ENCODE results near the gene KAT8. TPM values are rescaled to one million over a fixed set of nuclear protein-coding genes. Genes with fewer than 3 reads are reported as not detected.

KAT8 gene
- total RNA-seq, 2 donors from 2014 or later, result 39.5 to 67.3 TPM

DNA sequence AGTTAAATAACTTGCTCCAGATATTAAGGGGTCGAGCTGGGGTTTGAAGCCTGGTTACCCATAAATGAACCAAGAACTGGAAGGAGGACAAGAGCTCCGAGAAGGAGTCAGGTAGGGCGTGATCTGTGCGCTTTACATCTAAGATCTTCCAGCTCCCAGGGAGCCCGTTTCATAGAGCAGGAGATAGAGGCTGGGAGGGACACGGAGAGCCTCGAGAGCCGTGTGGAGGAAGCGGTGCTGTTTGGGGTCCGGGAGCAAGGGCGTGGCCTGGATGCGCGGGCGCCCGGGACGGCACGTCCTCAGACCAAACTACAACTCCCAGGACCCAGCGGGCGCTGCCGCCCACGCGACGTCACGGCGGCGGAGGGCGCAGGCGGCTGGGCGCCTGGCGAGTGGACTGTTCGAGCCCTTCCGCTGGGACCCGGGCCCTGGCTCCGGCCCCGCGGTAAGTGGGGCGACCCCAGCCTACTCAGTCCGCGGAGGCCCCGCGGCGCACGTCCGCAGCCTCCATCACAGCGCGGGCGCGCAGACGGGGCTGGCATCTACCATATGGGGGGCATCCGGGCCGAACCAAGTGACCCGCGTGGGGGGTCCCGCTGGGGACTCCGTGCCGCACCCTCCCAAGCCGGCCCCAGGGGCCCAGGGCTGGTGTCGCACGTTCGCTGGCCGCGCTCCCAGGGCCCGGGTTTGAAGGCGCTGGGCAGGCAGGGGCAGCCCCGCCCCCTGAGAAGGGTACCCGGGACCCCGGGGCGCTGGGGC lies 9.2 kb upstream of the KAT8 start, which contains the start of gene BCKDK:
BCKDK (plus strand) TSS at position 352 of the 759 bp plus-strand sequence. CDS start 838 bp downstream, outside the sequence.
- no peaks in the 10 kb centered on the region for H3K9me3 Mint-ChIP-seq
- no peaks in the 10 kb centered on the region for H3K27me3 Mint-ChIP-seq
- ATAC-seq (peak; percentile 88 to 91), DNase-seq (ENCODE audit: low spot score) (peak; percentile 86)
- peaks cover 17 to 20% of the 10 kb centered on the region in 2 donors for H3K4me1 Mint-ChIP-seq (ENCODE audit: low read depth in 2 of 2)
- H3K4me3 Mint-ChIP-seq, result peak within 1 kb of the TSS; percentile 93
- no peaks in the 10 kb centered on the region for H3K36me3 Mint-ChIP-seq
- peak within 1 kb of the TSS; percentile 85 to 96 for H3K27ac Mint-ChIP-seq

GRCh38 chr16:31108794-31109558 lies 8.5 kb upstream of the KAT8 start:
- Mint-ChIP-seq H3K4me3 (peak overlapping the region; percentile 87), H3K4me1 (ENCODE audit: low read depth in 2 of 2) (peaks cover 17 to 20% of the 10 kb centered on the region in 2 donors), H3K27ac (peak overlapping the region; percentile 28 to 80), H3K27me3 (no peaks in the 10 kb centered on the region), H3K9me3 (no peaks in the 10 kb centered on the region), H3K36me3 (no peaks in the 10 kb centered on the region)
- ATAC-seq (no peak), DNase-seq (ENCODE audit: low spot score) (no peak)

DNA sequence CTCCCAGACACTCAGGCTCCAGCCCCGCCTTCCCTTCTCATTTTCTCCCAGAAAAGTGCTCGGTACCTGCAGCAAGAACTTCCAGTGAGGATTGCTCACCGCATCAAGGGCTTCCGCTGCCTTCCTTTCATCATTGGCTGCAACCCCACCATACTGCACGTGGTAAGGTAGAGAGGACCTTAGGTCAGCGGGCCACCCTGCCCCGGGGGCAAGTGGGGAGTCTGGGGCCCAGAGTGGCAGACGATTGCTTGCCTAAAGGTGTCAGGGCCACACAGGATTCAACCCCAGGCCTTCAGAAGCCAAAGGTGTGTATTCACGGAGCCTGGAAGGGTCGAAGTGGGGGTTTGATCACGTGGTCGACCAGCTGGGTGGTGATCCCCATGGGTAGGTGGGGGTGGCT lies 7.8 kb upstream of the KAT8 start:
- peak overlapping the region; percentile 87 for H3K4me3 Mint-ChIP-seq
- H3K4me1 Mint-ChIP-seq (ENCODE audit: low read depth in 2 of 2), result peaks cover 17 to 20% of the 10 kb centered on the region in 2 donors
- DNase-seq (ENCODE audit: low spot score) (no peak), ATAC-seq (no peak)
- peak overlapping the region; percentile 28 to 80 for H3K27ac Mint-ChIP-seq
- no peaks in the 10 kb centered on the region for H3K27me3 Mint-ChIP-seq
- H3K9me3 Mint-ChIP-seq, result no peaks in the 10 kb centered on the region
- H3K36me3 Mint-ChIP-seq, result no peaks in the 10 kb centered on the region

DNA sequence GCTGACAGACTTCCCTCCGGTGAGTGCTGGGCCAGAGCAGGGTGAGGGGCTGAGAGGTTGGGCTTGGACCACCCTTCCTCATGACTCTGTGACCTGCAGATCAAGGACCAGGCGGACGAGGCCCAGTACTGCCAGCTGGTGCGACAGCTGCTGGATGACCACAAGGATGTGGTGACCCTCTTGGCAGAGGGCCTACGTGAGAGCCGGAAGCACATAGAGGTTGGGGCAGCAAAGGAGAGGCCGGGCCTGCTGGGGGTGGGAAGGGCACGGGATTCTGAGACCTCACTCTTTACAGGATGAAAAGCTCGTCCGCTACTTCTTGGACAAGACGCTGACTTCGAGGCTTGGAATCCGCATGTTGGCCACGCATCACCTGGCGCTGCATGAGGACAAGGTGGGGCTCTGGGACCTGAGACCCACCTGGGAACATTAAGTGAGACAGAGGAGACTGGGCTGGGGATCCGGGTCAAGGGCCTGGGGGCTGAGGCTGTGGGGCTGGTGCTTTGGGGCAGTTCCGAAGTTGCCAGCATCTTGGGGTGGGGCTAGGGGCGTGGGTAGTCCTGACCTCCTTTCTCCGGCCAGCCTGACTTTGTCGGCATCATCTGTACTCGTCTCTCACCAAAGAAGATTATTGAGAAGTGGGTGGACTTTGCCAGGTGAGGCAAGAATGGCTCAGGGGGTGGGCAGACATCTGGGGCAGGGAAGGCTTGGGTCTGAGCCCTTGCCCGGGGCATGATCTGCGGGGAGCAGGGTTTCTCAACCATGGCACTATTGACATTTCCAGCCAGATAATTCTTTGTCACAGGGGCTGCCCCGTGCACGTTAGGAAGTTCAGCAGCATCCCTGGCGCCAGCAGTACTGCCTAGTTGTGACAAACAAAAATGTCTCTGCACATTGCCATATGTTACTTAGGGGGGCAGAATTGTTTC lies 7.1 kb upstream of the KAT8 start:
- H3K36me3 Mint-ChIP-seq, result no peaks in the 10 kb centered on the region
- no peak for DNase-seq (ENCODE audit: low spot score)

DNA sequence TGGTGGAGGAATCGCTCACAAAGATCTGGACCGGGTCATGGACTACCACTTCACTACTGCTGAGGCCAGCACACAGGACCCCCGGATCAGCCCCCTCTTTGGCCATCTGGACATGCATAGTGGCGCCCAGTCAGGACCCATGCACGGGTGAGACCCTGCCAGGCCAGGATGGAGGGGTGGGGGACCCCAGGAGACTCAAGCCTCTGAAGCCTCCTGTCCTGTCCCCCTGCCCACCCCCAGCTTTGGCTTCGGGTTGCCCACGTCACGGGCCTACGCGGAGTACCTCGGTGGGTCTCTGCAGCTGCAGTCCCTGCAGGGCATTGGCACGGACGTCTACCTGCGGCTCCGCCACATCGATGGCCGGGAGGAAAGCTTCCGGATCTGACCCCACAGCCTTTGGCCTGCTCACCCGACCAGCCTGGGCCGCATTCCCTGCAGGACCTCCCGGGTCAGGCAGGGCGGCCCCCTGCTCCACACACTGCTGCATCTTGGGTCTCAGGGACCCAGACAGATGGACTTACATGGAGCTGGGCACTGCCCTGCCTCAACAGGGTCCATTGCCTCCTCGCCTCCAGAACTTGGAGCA lies 5.5 kb upstream of the KAT8 start:
- DNase-seq (ENCODE audit: low spot score) (no peak), ATAC-seq (no peak)
- Mint-ChIP-seq H3K4me3 (no peak overlapping the region), H3K27me3 (no peaks in the 10 kb centered on the region), H3K36me3 (no peaks in the 10 kb centered on the region), H3K27ac (no peak overlapping the region), H3K4me1 (ENCODE audit: low read depth in 2 of 2) (peaks cover 16 to 17% of the 10 kb centered on the region in 2 donors), H3K9me3 (no peaks in the 10 kb centered on the region)

More for the DNA sequence above, 7.1 kb upstream of the KAT8 start:
- no peak for ATAC-seq
- H3K27me3 Mint-ChIP-seq, result no peaks in the 10 kb centered on the region
- H3K27ac Mint-ChIP-seq, result no peak overlapping the region
- H3K9me3 Mint-ChIP-seq, result no peaks in the 10 kb centered on the region
- peak overlapping the region; percentile 87 for H3K4me3 Mint-ChIP-seq
- H3K4me1 Mint-ChIP-seq (ENCODE audit: low read depth in 2 of 2), result peaks cover 17 to 20% of the 10 kb centered on the region in 2 donors

GRCh38 chr16:31112711-31113110 lies 4.8 kb upstream of the KAT8 start:
- peaks cover 12% of the 10 kb centered on the region in 2 donors for H3K4me1 Mint-ChIP-seq (ENCODE audit: low read depth in 2 of 2)
- peak overlapping the region in 1 of 2 donors; percentile 17 for H3K27ac Mint-ChIP-seq
- no peak overlapping the region for H3K4me3 Mint-ChIP-seq

DNA sequence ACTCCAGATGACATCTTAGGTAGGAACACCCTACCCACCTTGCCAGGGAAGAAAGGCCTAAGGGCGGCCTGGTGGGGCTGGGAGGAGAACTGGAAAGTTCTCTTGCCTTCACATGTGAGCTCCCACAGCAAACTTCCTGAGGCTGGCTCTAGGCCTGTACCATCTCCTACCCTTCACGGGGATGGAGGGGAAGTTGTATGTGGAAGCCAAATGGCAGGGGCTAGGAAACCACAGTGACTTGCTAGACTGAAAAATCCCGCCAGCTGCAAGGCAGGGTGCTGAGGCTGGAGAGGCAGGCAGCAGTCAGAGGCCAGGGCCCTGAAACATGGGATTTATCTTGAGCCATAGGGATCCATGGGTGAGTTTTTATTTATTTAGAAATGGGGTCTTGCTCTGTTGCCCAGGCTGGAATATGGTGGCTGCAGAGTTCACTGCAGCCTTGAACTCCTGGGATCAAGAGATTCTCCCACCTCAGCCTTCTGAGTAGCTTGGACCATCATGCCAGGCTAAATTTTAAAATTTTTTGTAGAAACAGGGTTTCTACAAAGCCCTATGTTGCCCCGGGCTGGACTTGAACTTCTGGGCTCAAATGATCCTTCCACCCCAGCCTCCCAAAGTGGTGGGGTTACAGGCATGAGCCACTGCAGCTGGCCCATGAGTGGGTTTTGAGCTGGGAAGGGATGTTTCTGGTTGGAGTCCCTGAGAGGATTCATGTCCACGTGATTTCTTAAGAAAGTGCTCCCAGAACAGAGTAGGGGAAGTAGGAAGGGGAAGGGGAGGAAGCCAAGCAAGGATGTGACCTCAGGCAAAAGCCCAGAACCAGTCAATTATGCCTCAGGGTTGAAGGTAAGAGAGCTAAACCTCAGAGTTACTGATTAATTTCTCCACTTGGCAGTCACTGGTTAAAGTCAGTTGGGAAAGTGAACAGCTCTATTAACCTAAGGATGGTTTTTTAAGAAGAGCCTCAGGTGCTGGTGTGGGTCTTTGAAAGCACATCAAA lies 4.0 kb upstream of the KAT8 start:
- ATAC-seq (no peak), DNase-seq (ENCODE audit: low spot score) (no peak)
- Mint-ChIP-seq H3K27ac (peak overlapping the region; percentile 17 to 35), H3K9me3 (no peaks in the 10 kb centered on the region), H3K4me3 (no peak overlapping the region), H3K27me3 (no peaks in the 10 kb centered on the region), H3K4me1 (ENCODE audit: low read depth in 2 of 2) (peaks cover 13 to 14% of the 10 kb centered on the region in 2 donors), H3K36me3 (no peaks in the 10 kb centered on the region)

More at GRCh38 chr16:31112711-31113110, 4.8 kb upstream of the KAT8 start:
- H3K36me3 Mint-ChIP-seq, result no peaks in the 10 kb centered on the region
- H3K9me3 Mint-ChIP-seq, result no peaks in the 10 kb centered on the region
- H3K27me3 Mint-ChIP-seq, result no peaks in the 10 kb centered on the region
- no peak for DNase-seq (ENCODE audit: low spot score)
- ATAC-seq, result no peak

- Mint-ChIP-seq H3K27ac (no peak overlapping the region), H3K4me3 (no peak overlapping the region), H3K9me3 (no peaks in the 10 kb centered on the region), H3K4me1 (ENCODE audit: low read depth in 2 of 2) (peaks cover 14 to 17% of the 10 kb centered on the region in 2 donors), H3K27me3 (no peaks in the 10 kb centered on the region), H3K36me3 (no peaks in the 10 kb centered on the region)
- DNase-seq (ENCODE audit: low spot score) (no peak), ATAC-seq (no peak)
These were observed 3.0 kb upstream of the KAT8 start for GRCh38 chr16:31114468-31114867.

GRCh38 chr16:31118223-31119155 lies 1.0 kb downstream of the KAT8 start:
- Mint-ChIP-seq H3K9me3 (no peaks in the 10 kb centered on the region), H3K27me3 (no peaks in the 10 kb centered on the region), H3K4me3 (peak overlapping the region; percentile 94), H3K27ac (peak overlapping the region; percentile 70 to 86), H3K36me3 (peaks cover 9% of the 10 kb centered on the region), H3K4me1 (ENCODE audit: low read depth in 2 of 2) (peaks cover 8 to 11% of the 10 kb centered on the region in 2 donors)
- DNase-seq (ENCODE audit: low spot score), result no peak
- ATAC-seq, result no peak

DNA sequence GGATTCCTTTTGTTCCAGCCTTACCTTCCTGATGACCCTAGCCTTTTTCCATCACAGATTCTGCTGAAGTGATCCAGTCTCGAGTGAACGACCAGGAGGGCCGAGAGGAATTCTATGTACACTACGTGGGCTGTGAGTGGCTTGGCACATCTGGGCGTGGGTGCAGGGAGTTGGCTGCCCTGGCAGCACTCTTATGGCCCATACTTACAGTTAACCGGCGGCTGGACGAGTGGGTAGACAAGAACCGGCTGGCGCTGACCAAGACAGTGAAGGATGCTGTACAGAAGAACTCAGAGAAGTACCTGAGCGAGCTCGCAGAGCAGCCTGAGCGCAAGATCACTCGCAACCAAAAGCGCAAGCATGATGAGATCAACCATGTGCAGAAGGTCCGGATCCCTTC lies 2.7 kb downstream of the KAT8 start:
- Mint-ChIP-seq H3K9me3 (no peaks in the 10 kb centered on the region), H3K36me3 (peaks cover 9% of the 10 kb centered on the region), H3K27ac (no peak overlapping the region), H3K27me3 (no peaks in the 10 kb centered on the region), H3K4me1 (ENCODE audit: low read depth in 2 of 2) (peaks cover 8 to 11% of the 10 kb centered on the region in 2 donors), H3K4me3 (no peak overlapping the region)
- ATAC-seq (no peak), DNase-seq (ENCODE audit: low spot score) (no peak)

GRCh38 chr16:31125844-31126243 lies 8.4 kb downstream of the KAT8 start:
- no peak for ATAC-seq
- Mint-ChIP-seq H3K27me3 (no peaks in the 10 kb centered on the region), H3K36me3 (peaks cover under 1% of the 10 kb centered on the region), H3K9me3 (no peaks in the 10 kb centered on the region), H3K4me3 (no peak overlapping the region), H3K27ac (peak overlapping the region in 1 of 2 donors; percentile 39), H3K4me1 (ENCODE audit: low read depth in 2 of 2) (peaks cover 6 to 14% of the 10 kb centered on the region in 2 donors)
- no peak for DNase-seq (ENCODE audit: low spot score)

Measured in natural killer cell treated with Interleukin-12 subunit alpha and Interleukin-12 subunit beta and Interleukin-15 and Interleukin-18, amount 100 ng/mL, for 72 hours (primary cell).